Right lobe of liver (tissue), 6 donors: ENCODE measurements around the gene LBHD1. TPM values are rescaled to one million over a fixed set of nuclear protein-coding genes. Genes with fewer than 3 reads are reported as not detected.

Experiments used
- ATAC-seq, 4 donors: fragments of 200-7000 bp; cut with Tn5 transposase; one replicate each; pipeline ENCODE4 v1.9.1; 2020; ENCODE audit warnings: mild to moderate bottlenecking in 4 of 4, moderate library complexity in 4 of 4
- DNase-seq, 3 donors: peaks; one replicate each; pipeline ENCODE4 v3.0.0-alpha.2; 2020
- H3K27ac ChIP-seq, 3 donors: fragments of 200-600 bp; one replicate each; pipeline ENCODE4 v1.8.0; 2022
- H3K27me3 ChIP-seq, 2 donors: fragments of 200-600 bp; one replicate each; pipeline ENCODE4 v1.8.0; 2022
- H3K36me3 ChIP-seq, 4 donors: fragments of 200-600 bp; sonication (generic) in 1 of 4; one replicate each; pipeline versions ENCODE4 v1.5.1 to v1.8.0; 2017 to 2022; ENCODE audit warnings: control low read depth in 1 of 4
- H3K4me1 ChIP-seq, 4 donors: fragments of 200-600 bp; sonication (generic) in 1 of 4; one replicate each; pipeline versions ENCODE4 v1.5.1 to v1.8.0; 2017 to 2022; ENCODE audit warnings: control low read depth in 1 of 4
- H3K4me3 ChIP-seq, 3 donors: fragments of 200-600 bp; one replicate each; pipeline ENCODE4 v1.8.0; 2022
- H3K9me3 ChIP-seq, 4 donors: fragments of 200-600 bp; sonication (generic) in 1 of 4; one replicate each; pipeline versions ENCODE4 v1.5.1 to v1.8.0; 2017 to 2022; ENCODE audit warnings: control low read depth in 1 of 4
- POLR2A ChIP-seq: fragments of 450-650 bp; IDR thresholded peaks from one replicate; pipeline ENCODE4 v1.6.1; 2017; ENCODE audit warnings: antibody characterized with exemption, mild to moderate bottlenecking
- WGBS: methylation state at CpG from one replicate; pipeline ENCODE4 v1.1.6; 2018; ENCODE audit warnings: low coverage, low lambda C conversion rate; ENCODE audit not compliant: insufficient coverage; ENCODE audit errors: missing lambda C conversion rate; 5-methylcytosine and 5-hydroxymethylcytosine counted together
- intact Hi-C, 2 donors: fragments of 100-400 bp; cut with DNase I; formaldehyde crosslinking; loops; one replicate each; pipeline versions ENCODE4 v1.11.2 to v1.14.1; 2022
- total RNA-seq, 6 experiments: library from RNA; depleted of rRNA in 2 of 6; stranded (reverse); fragments of >200 nt in 2 of 6; fragmentation: NEBNext Ultra II Directional in 3 of 6; extraction: Animal tissue kit (Norgen Biotek cat#: 25700) in 3 of 6; gene quantifications; one replicate each; pipeline versions ENCODE4 v1.1.0 to v1.2.4, GENCODE V29; 2016 to 2023
- TF ChIP-seq, protein P1 (sequence below), 4 donors: fragments of 200-600 bp in 3 of 4; fragments of 450-650 bp in 1 of 4; IDR thresholded peaks; one replicate each; pipeline versions ENCODE4 v1.5.1 to v1.8.0; 2016 to 2022; ENCODE audit warnings: antibody characterized with exemption in 4 of 4, mild to moderate bottlenecking in 2 of 4
- donor health status: DM: no; HTN: yes; CAD: no.
- donor health status: DM: no; HTN: no; CAD: no.
- donor health status: DM: no; HTN: no; CAD: no.
- donor health status: DM: no; HTN: yes; CAD: no.
- donor health status: DM: no; HTN: yes; CAD: no.

The LBHD1 gene
- total RNA-seq, 6 experiments from 2014 or later = 2.7 to 6.5 (median 3.7) TPM

DNA sequence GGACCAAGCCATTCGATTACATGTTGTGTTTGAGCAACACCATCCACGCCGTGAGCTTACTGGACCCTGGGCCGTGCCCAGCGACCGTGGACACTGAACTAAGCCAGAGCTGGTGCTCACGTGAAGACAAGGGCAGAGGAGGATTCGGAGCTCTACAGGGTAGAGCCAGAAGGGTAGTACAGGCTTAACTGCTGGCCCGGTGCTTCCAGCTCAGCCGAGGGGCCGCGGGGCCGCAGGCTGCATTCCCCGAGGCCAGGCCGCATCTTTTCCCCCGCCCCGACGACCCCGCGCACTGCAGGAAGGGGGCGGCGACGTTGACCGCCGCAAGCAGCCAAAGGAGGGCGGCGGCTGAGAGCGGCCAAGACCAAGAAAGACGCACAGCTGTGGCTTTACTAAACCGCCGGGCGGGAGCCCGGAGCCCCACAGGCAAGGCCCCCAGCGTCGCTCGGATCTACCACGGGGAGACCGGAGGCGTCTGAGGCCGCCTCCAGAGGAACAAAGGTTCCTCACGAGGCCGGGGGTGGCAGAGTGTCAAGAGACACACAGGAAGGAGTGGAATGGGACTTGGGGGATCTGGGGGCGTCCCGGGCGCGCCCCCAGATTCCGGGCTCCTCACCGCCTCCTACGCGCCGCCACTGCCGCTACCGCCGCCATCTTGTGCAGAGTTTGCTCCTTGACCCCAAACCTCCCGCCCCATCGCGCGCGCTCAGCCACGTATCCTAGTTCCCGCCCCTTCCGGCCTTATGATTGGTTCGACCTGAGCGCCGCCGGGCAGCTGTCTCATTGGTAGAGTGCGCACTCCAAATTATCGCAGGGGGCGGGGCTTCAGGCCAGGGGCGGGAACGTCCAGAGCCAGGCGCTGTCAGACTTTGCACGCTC, 25.9 kb downstream of the LBHD1 start, which contains the start of gene GANAB:
TSS of gene GANAB (minus strand) at position 668 of the 879 bp plus-strand sequence. CDS start at position 654, 14 bp downstream.
- 0% methylated on average over 24 of the region's 73 CpGs for WGBS
- peak; percentile 95 to 98 (median 97) for ATAC-seq

DNA sequence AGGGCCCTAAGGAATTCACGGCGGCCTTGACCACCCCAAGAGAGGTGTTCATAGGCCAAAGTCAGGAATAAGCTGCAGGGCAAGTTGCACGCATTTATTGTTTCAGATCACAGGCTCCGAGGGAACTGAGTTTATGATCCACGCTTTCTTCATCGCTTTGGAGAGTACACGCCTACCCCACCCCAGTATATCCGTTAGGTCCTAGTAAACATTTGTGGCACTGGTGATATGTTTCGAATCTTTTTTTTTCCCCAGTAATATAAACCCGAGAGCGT, 26.5 kb downstream of the LBHD1 start:
- H3K27ac ChIP-seq = peak overlapping the region; percentile 85 to 92 (median 89)
- intact Hi-C loops = no loop called here
- peaks cover 0 to 17% (median 8%) of the 10 kb centered on the region in 4 donors for H3K4me1 ChIP-seq
- H3K4me3 ChIP-seq = peak overlapping the region; percentile 83 to 99 (median 98)
- H3K9me3 ChIP-seq = no peaks in the 10 kb centered on the region
- H3K36me3 ChIP-seq = peaks cover 0 to 26% (median 11%) of the 10 kb centered on the region in 4 donors
- ATAC-seq = no peak
- no peak for TF ChIP-seq POLR2A
- TF ChIP-seq, protein P1, sequence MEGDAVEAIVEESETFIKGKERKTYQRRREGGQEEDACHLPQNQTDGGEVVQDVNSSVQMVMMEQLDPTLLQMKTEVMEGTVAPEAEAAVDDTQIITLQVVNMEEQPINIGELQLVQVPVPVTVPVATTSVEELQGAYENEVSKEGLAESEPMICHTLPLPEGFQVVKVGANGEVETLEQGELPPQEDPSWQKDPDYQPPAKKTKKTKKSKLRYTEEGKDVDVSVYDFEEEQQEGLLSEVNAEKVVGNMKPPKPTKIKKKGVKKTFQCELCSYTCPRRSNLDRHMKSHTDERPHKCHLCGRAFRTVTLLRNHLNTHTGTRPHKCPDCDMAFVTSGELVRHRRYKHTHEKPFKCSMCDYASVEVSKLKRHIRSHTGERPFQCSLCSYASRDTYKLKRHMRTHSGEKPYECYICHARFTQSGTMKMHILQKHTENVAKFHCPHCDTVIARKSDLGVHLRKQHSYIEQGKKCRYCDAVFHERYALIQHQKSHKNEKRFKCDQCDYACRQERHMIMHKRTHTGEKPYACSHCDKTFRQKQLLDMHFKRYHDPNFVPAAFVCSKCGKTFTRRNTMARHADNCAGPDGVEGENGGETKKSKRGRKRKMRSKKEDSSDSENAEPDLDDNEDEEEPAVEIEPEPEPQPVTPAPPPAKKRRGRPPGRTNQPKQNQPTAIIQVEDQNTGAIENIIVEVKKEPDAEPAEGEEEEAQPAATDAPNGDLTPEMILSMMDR (IDR thresholded peaks at IDR 0.05) = no peak
- H3K27me3 ChIP-seq = no peaks in the 10 kb centered on the region
- WGBS = 0% methylated on average over 4 of the region's 11 CpGs
- DNase-seq = no peak

More for the DNA sequence above, 25.9 kb downstream of the LBHD1 start, which contains the start of gene GANAB:
- H3K36me3 ChIP-seq = peaks cover 0 to 26% (median 11%) of the 10 kb centered on the region in 4 donors
- no peaks in the 10 kb centered on the region for H3K27me3 ChIP-seq
- intact Hi-C loops = no loop called here
- peak within 1 kb of the TSS; percentile 85 to 92 (median 89) for H3K27ac ChIP-seq
- DNase-seq = peak; percentile 99 to 100 (median 99)
- no peaks in the 10 kb centered on the region for H3K9me3 ChIP-seq
- peaks cover 0 to 17% (median 8%) of the 10 kb centered on the region in 4 donors for H3K4me1 ChIP-seq
- peak within 1 kb of the TSS; percentile 83 to 99 (median 98) for H3K4me3 ChIP-seq
- peak; percentile 90 for TF ChIP-seq POLR2A
- TF ChIP-seq, protein P1 (IDR thresholded peaks at IDR 0.05) = no peak

GRCh38 chr11:62644220-62644619, 27.8 kb downstream of the LBHD1 start:
- intact Hi-C loops = no loop called here
- DNase-seq = no peak
- H3K27ac ChIP-seq = no peak overlapping the region
- ATAC-seq = no peak
- 67% methylated on average over 8 of the region's 8 CpGs for whole genome bisulfite sequencing
- peaks cover 0 to 17% (median 8%) of the 10 kb centered on the region in 4 donors for H3K4me1 ChIP-seq
- no peaks in the 10 kb centered on the region for H3K27me3 ChIP-seq
- TF ChIP-seq POLR2A = no peak
- TF ChIP-seq, protein P1 (IDR thresholded peaks at IDR 0.05) = no peak
- H3K36me3 ChIP-seq = peaks cover 0 to 20% (median 6%) of the 10 kb centered on the region in 4 donors
- H3K4me3 ChIP-seq = no peak overlapping the region
- H3K9me3 ChIP-seq = no peaks in the 10 kb centered on the region

GRCh38 chr11:62632492-62632891, 39.6 kb downstream of the LBHD1 start:
- Histone ChIP-seq H3K36me3 (peaks cover 18 to 99% (median 55%) of the 10 kb centered on the region in 4 donors), H3K27me3 (no peaks in the 10 kb centered on the region), H3K4me1 (no peaks in the 10 kb centered on the region), H3K27ac (no peak overlapping the region), H3K4me3 (no peak overlapping the region), H3K9me3 (no peaks in the 10 kb centered on the region)
- DNase-seq (no peak), ATAC-seq (no peak)
- intact Hi-C loops = no loop called here
- TF ChIP-seq, protein P1 (IDR thresholded peaks at IDR 0.05) = no peak
- no peak for TF ChIP-seq POLR2A
- WGBS = 72% methylated on average over 2 of the region's 6 CpGs
